A549 (cell line): ENCODE data around the gene C4BPB.

Experiments
- BHLHE40 ChIP-seq: IDR thresholded peaks from 2 replicates; pipeline ENCODE4 v1.6.1; 2012; ENCODE audit warnings: low read depth, low read length, inconsistent platforms
- CEBPB ChIP-seq, 2 experiments: fragments of >200 bp in 1 of 2; sonication (Bioruptor Twin) in 1 of 2; formaldehyde crosslinking in 1 of 2; IDR thresholded peaks; 2 replicates each; pipeline ENCODE4 v1.6.1; 2012 to 2016
- CTCF ChIP-seq: fragments of >200 bp; sonication (Bioruptor Twin); formaldehyde crosslinking; IDR thresholded peaks from 3 replicates; pipeline ENCODE4 v1.5.1; 2016
- EP300 ChIP-seq, 2 experiments: fragments of >200 bp; sonication (Bioruptor Twin); formaldehyde crosslinking; IDR thresholded peaks; 2 replicates in 1 of 2; 3 replicates in 1 of 2; pipeline ENCODE4 v1.6.1; 2016 to 2017
- HDAC2 ChIP-seq: fragments of 200-600 bp; sonication (generic); IDR thresholded peaks from 2 replicates; pipeline ENCODE4 v1.6.1; 2016
- MYC ChIP-seq: IDR thresholded peaks from 2 replicates; pipeline ENCODE4 v1.6.1; 2012; ENCODE audit warnings: mild to moderate bottlenecking, inconsistent platforms, low read length, improper control_type of control experiment, borderline replicate concordance
- NR3C1 ChIP-seq: fragments of >200 bp; sonication (Bioruptor Twin); formaldehyde crosslinking; IDR thresholded peaks from 3 replicates; pipeline ENCODE4 v1.6.1; 2017
- PHF8 ChIP-seq: fragments of 200-600 bp; sonication (generic); IDR thresholded peaks from 2 replicates; pipeline ENCODE4 v1.6.1; 2016; ENCODE audit warnings: low read depth, mild to moderate bottlenecking, antibody characterized with exemption, moderate library complexity, borderline replicate concordance
- POLR2A ChIP-seq: IDR thresholded peaks from 2 replicates; pipeline ENCODE4 v1.6.1; 2012; ENCODE audit warnings: mild to moderate bottlenecking, low read length
- SMC3 ChIP-seq: fragments of >200 bp; sonication (Bioruptor Twin); formaldehyde crosslinking; IDR thresholded peaks from 3 replicates; pipeline ENCODE4 v1.6.1; 2018; ENCODE audit warnings: inconsistent platforms
- SREBF2 ChIP-seq: fragments of 450-650 bp; IDR thresholded peaks from 2 replicates; pipeline ENCODE4 v1.6.1; 2014; ENCODE audit warnings: mild to moderate bottlenecking, moderate library complexity
- USF2 ChIP-seq: fragments of 450-650 bp; IDR thresholded peaks from 2 replicates; pipeline ENCODE4 v1.6.1; 2014; ENCODE audit warnings: antibody characterized with exemption
- TF ChIP-seq, protein P1 (sequence below): fragments of 200-600 bp; sonication (generic); IDR thresholded peaks from 2 replicates; pipeline ENCODE4 v1.6.1; 2016; ENCODE audit warnings: antibody characterized with exemption, mild to moderate bottlenecking, moderate library complexity

DNA sequence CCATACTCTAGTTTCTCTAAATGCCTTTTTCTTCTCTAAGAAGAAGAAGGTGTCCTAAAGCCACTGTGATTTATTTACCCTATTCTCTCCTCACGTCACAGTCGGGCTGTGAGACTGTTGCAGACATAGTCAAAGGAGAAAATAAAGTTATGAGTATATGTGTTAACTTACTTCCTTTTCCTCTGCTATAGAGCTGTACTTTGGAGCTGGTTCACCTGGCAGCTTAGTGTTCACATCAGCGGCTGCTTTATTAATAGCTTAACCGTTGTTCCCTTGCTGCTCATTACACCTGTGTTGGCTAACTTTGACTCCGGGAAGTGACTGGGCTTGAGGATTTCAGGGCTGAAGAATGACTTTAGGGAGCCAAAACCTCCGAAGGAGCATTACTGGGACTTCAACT is 32.0 kb upstream of the C4BPB start:
- TF ChIP-seq CTCF = no peak
- TF ChIP-seq MYC = no peak
- TF ChIP-seq EP300 (IDR thresholded peaks at IDR 0.05) = no peak
- TF ChIP-seq PHF8 = no peak
- TF ChIP-seq CEBPB (IDR thresholded peaks at IDR 0.05) = no peak
- no peak for TF ChIP-seq SREBF2
- TF ChIP-seq, protein P1, sequence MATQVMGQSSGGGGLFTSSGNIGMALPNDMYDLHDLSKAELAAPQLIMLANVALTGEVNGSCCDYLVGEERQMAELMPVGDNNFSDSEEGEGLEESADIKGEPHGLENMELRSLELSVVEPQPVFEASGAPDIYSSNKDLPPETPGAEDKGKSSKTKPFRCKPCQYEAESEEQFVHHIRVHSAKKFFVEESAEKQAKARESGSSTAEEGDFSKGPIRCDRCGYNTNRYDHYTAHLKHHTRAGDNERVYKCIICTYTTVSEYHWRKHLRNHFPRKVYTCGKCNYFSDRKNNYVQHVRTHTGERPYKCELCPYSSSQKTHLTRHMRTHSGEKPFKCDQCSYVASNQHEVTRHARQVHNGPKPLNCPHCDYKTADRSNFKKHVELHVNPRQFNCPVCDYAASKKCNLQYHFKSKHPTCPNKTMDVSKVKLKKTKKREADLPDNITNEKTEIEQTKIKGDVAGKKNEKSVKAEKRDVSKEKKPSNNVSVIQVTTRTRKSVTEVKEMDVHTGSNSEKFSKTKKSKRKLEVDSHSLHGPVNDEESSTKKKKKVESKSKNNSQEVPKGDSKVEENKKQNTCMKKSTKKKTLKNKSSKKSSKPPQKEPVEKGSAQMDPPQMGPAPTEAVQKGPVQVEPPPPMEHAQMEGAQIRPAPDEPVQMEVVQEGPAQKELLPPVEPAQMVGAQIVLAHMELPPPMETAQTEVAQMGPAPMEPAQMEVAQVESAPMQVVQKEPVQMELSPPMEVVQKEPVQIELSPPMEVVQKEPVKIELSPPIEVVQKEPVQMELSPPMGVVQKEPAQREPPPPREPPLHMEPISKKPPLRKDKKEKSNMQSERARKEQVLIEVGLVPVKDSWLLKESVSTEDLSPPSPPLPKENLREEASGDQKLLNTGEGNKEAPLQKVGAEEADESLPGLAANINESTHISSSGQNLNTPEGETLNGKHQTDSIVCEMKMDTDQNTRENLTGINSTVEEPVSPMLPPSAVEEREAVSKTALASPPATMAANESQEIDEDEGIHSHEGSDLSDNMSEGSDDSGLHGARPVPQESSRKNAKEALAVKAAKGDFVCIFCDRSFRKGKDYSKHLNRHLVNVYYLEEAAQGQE = no peak
- no peak for TF ChIP-seq NR3C1
- TF ChIP-seq SMC3 = no peak
- TF ChIP-seq HDAC2 = no peak
- no peak for TF ChIP-seq POLR2A
- no peak for TF ChIP-seq BHLHE40
- TF ChIP-seq USF2 = no peak
